NOMO-1 treated with dmso at 0.1 percent for 144 hours (cell line): ENCODE measurements around the gene VN1R4.
"Not testable (repeated sequence)": the region's sequence is repeated elsewhere in the genome, so short reads cannot be mapped to it uniquely, and the experiment has no call there.

ENCODE experiments used
- DNase-seq: peaks from one replicate; lab custom pipeline; 2025; ENCODE audit not compliant: unreplicated experiment; lab: John Stamatoyannopoulos, UW

VN1R4 gene, protein sequence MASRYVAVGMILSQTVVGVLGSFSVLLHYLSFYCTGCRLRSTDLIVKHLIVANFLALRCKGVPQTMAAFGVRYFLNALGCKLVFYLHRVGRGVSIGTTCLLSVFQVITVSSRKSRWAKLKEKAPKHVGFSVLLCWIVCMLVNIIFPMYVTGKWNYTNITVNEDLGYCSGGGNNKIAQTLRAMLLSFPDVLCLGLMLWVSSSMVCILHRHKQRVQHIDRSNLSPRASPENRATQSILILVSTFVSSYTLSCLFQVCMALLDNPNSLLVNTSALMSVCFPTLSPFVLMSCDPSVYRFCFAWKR

DNA sequence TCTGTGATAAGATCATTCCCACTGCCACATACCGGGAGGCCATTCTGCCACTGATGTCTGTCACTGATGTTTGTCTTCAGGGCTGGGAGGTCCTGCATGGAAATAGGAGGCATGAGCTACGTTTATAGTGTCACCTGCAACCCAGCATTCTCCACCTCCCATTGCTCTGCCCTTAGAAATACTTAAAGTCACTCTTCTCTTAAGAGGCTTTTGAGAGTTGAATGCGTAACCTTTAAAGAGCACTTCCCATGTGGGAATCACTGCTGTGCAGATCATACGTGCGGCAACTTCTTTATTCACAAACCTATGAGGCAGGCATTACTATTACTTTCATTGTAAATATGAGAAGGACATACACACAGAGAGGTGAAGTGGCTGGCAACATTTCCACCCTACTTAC, at the start of gene VN1R4:
Gene VN1R4, minus strand, starts transcription at position 101 of the 400 bp plus-strand sequence. Its CDS starts 58 bp downstream, at position 43.
- not testable (repeated sequence) for DNase-seq

DNA sequence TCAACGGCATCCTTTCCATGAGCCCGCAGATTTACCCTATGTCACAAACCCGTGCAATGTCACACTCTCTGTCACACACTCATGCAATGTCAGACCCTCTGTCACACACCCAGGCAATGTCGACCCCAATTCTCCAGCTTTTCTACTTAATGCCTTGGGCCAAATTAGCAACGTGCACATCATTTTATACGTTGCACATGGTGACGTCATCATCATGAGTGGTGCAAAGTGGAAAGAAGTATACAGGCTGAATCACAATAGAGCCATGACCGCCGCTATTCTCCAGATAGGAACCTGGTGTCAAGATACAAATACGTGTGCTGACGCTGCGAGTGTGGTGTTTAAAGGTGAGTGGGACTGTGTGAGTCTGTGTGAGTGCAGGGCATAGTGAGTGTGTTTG, 44.4 kb upstream of the VN1R4 start:
- no peak for DNase-seq

DNA sequence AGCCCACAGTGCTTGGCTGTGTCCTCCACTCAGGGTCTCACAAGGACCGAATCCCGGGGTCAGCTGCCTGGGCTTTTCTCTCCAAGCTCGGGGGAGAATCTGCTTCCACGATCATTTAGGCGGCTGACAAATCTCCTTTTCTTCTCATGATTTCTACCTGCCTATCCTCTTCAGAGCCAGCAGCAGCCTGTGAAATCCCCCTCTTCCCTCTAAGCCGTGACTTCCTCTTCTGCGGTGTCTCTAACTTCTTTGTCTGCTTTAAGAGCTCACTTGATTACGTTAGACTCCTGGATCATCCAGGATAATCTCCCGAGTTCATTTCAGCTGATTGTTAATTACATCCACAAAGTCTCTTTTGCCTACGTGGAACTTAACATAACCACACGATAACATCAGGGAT, 43.5 kb upstream of the VN1R4 start:
- DNase-seq, result no peak

DNA sequence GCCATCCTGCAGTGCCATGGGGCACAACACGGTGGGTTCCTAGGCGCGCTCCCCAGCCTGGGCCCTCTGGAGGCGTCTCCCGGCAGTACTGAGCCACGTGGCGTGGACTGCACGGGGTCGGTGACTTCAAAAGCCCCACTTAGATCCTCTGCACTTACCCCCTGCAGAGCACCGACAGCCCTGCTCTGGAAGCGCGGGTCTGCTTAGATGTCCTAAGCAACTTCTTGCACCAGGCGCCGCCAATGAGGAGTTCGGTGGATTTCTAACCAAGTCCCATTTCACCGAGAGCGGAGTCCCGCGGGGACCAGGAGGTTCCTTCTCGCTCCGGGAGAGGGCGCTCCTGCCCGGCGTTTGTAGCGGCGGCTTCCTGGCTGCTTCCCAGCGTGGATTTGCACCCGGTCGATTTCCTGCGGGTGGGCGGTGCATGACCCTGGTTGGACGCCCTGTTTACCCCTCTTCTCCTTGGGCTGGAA, 40.9 kb upstream of the VN1R4 start:
- no peak for DNase-seq

DNA sequence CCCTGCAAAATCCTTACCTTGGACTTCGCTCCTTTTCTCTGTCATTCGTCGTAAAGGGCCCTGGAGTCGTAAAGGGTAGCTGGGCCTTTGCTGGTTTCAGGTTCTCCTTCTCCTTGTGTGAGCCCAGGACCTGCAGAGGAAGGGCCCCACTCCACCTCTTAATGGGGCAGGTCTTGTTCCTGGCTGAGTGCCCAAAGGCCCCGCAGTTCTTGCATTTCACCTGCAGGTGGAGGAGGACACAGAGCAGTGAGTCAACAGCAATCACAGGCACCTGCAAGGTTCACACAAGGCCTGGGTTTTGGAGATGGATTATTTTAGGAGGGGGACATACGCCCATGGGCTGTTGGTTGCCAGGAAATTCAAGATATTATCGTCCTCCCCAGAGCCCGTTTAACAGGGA, 33.8 kb upstream of the VN1R4 start:
- not testable (repeated sequence) for DNase-seq

DNA sequence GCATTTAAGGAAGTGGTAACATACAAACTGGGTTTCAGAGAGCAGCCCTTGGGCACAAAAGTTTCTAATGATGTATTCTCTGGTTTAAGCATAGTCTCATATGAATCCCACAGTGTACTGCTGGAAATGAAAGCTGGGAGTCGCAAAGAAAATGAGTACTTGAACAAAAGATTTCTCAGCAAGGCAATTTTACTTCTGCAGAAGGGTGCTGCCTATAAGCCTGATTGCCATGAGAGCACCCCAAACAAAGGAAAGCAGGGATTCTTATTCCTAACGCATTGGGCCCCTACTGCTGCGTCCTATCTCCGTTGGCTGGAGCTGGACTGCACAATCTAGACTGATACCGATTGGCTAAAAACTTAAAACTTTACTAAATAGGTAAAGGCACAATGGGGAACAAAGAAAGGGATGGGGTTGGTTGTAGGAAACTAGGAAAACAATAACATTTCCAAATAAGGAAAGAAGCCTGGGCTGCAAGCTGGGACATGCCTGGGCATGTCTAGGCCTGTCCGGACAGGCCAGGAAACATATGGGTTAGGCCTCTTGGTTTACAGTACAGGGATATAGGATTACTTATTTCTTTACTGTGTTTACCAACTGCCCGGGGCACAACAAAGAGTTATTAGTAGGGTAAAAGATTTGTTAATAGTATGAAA, 27.4 kb upstream of the VN1R4 start:
- no peak for DNase-seq

DNA sequence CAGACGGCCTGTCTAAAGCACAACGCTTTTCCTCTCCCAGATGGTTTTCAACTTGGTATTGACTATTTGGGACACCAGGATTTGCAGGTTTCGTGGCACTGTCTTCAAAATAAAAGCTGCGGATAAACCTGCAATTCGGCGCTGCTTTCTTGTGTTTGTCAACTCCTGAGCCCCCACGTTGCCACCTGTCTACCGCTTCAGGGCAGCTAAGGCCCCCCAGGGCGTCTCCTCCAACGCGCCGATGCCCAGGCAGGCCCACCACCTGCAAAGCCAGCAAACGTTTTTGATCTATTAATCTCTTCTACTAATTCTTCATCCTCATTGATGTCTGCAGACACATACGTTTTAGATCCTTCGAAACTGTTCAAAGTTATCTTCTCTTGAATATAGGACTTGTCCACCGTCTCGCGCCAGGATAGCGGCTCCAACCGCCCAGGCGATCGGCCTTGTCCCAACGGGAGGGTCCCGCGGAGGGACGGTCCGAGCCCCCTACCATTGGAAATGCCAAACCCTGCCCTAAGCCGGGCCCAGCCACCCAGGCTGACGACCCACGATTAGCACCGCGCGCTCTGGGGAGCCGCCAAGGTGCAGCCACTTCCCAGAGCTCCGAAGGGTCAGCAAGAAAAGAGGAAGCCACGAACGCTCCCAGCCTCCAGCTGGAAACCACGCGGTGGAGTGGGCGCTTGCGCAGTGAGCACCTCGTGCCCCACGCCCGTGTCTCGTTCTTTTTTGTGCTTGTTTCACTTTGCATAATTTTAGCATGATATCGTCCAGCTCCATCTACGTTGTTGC, 23.4 kb upstream of the VN1R4 start:
- no peak for DNase-seq

DNA sequence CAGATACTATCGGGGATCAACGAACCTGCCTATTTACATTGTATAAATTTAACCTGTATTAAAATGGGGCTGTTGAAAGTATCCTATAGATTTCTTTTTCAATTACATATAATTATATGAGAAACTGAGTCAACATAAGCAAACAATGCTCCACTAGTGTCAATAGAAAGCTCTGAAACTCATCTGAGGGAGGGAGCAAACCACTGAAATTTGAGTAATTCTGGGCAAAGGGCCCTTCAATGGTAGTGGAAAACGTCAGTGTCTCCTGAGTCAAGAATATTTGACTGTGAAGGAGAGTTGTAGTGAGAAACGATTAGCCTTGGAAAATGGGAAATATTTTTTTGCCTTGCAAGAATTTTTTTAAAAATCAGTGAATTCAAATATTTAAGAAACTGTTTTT, 17.6 kb upstream of the VN1R4 start:
- DNase-seq, result no peak

DNA sequence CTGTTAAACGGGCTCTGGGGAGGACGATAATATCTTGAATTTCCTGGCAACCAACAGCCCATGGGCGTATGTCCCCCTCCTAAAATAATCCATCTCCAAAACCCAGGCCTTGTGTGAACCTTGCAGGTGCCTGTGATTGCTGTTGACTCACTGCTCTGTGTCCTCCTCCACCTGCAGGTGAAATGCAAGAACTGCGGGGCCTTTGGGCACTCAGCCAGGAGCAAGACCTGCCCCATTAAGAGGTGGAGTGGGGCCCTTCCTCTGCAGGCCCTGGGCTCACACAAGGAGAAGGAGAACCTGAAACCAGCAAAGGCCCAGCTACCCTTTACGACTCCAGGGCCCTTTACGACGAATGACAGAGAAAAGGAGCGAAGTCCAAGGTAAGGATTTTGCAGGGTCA, 14.4 kb upstream of the VN1R4 start:
- DNase-seq, result not testable (repeated sequence)

DNA sequence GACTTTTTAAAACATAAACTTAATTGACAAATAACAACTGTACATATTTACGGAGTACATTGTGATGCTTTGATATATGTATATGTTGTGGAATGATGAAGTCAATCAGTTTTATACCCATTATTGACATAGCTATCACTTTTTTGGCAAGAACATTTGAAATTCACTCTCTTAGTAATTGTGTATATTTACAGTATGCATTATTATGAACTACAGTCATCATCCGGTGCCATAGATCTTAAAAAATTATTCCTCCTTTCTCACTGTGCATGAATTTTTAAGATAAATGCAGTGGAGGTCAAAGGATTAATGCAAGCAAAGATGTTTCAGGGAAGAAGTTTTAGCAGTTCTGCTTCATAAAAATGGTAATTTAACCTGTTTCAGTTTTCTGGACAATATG, 8.0 kb upstream of the VN1R4 start:
- no peak for DNase-seq

DNA sequence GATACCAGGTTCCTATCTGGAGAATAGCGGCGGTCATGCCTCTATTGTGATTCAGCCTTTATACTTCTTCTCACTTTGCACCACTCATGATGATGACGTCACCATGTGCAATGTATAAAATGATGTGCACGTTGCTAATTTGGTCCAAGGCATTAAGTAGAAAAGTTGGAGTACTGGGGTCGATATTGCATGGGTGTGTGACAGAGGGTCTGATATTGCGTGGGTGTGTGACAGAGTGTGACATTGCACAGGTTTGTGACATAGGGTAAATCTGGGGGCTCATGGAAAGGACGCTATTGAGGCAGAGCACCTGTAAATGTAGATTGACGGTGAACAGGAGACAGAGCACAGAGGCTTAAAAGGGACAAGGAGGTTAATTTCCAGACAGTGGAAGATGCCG, 4.5 kb upstream of the VN1R4 start:
- no peak for DNase-seq

DNA sequence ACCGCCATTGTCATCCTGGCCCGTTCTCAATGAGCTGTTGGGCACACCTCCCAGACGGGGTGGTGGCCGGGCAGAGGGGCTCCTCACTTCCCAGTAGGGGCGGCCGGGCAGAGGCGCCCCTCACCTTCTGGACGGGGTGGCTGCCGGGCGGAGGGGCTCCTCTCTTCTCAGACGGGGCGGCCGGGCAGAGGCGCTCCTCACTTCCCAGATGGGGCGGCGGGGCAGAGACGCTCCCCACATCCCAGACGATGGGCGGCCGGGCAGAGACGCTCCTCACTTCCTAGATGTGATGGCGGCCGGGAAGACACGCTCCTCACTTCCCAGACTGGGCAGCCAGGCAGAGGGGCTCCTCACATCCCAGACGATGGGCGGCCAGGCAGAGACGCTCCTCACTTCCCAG, 2.3 kb upstream of the VN1R4 start:
- DNase-seq, result not testable (repeated sequence)

DNA sequence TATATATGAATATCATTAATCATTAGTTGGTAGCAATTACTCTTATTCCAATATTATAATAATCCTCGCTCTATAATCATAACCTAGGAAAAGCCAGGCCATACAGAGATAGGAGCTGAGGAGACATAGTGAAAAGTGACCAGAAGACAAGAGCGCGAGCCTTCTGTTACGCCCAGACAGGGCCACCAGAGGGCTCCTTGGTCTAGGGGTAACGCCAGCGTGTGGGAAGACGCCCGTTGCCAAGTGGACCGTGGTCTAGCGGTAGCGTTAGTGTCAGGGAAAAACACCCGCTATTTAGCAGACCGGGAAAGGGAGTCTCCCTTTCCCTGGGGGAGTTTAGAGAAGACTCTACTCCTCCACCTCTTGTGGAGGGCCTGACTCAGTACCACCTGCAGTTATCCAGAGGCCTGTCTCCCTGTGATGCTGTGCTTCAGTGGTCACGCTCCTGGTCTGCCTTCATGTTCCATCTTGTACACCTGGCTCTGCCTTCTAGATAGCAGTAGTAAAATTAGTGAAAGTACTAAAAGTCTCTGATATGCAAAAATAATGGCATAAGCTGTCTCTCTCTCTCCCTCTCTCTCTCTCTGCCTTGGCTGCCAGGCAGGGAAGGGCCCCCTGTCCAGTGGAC, 9.7 kb downstream of the VN1R4 start, which contains the start of gene VN1R2:
Gene VN1R2, plus strand, starts transcription at position 578 of the 628 bp plus-strand sequence. CDS start 84 bp downstream, outside the sequence.
- DNase-seq, result not testable (repeated sequence)

DNA sequence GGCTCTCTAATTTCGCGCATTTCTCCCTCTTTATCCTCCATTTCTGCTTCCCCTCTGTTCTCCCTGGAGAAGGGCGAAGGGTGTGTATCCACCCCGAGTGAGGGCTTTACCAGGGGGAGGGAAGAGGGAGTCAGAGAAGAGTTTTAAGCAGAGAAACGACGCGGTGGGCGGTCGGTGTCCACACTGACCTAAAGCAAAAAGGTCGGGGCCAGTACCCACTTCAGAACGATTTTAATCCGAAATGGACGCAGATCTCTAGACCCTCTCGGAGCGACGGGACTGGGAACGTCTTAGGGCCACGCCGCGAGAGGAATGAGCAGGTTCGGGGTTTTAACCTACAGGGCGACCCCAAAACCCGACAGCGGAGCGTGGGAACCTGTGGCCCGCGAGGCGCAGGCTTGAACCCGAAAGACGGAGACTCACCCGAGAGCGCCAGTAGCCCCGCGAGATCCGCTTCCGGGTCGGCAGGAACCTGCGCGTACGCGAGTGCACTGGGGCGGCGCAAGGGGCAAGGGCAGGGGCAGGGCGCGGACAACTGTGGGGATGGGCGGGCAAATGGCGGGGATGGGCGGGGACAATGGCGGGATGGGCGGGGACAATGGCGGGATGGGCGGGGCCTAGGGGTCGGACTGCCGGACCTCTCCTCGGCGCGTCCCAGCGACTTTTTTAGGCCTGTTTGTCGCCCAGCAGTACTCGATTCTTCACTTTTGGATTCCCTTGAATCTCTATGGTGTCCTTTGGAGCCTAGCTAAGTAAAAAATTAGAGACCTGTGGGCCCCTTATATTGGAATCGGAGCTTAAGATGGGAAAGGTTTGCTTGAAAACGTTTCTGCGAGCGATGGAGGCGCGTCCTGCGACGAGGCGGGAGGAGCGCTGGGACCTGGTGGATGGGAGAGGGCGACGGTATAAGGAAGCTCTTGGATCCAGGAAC, 12.8 kb downstream of the VN1R4 start, which contains the start of gene ZNF677:
Gene ZNF677, minus strand, starts transcription at position 463 of the 931 bp plus-strand sequence. CDS start 3,323 bp downstream, outside the sequence.
- no peak for DNase-seq

DNA sequence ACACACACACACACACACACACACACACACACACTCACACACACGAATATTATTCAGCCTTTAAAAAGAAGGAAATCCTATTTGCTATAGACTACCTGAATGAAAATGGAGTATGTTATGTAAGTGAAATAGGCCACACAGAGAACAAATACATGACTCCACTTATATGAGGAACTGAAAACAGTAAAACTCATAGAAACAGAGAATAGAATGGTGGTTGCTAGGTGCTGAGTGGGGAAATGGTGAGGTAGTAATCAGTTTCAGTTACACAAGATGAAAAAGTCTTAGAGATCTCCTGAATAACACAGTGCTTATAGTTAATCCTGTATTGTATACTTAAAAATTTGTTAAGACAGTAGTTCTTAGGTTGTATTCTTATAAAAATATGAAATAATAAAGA, 21.0 kb downstream of the VN1R4 start:
- DNase-seq, result no peak

DNA sequence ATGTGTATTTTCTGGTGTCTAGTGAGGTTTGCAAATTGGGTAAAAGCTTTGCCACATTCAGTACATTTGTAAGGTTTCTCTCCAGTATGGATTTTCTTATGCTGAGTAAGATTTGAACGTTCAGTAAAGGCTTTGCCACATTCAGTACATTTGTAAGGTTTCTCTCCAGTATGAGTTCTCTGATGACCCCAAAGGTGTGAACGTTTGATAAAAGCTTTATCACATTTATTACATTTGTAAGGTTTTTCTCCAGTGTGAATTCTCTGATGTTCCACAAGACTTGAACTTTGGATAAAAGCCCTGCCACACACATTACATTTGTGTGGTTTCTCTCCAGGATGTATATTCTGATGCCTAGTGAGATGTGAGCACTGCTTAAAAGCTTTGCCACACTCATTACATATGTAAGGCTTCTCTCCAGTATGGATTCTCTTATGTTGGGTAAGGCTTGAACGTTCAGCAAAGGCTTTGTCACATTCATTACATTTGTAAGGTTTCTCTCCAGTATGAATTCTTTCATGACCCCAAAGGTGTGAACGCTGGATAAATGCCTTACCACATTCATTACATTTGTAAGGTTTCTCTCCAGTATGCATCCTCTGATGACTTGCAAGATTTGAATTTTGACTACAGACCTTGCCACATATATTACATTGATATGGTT, 30.3 kb downstream of the VN1R4 start:
- DNase-seq, result no peak

DNA sequence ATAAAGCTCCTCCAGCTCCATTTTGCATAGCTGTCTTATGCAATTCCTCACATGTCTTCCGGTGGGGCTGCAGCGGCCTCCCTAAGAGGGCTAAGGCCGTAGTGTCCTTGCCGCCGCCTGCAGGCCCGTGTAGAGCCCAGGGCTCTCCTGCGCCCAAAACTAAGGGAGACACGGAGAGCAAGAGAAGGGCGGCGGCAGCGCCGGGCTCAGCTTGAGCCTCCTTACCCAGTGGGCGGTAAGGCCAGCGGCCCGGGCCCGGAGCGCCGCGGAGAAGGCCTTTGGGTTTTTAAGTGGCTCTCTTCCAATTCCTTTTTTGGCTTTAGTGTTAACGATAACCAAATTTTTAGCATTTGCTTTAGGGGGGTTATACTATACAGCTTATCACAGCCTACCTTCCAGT, 42.9 kb downstream of the VN1R4 start:
- no peak for DNase-seq

DNA sequence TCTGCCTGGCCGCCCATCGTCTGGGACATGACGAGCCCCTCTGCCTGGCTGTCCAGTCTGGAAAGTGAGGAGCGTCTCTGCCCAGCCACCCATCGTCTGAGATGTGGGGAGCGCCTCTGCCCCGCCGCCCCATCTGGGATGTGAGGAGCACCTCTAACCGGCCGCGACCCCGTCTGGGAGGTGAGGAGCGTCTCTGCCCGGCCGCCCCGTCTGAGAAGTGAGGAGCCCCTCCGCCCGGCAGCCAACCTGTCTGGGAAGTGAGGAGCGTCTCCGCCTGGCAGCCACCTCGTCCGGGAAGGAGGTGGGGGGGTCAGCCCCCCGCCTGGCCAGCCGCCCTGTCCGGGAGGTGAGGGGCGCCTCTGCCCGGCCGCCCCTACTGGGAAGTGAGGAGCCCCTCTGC, 44.8 kb downstream of the VN1R4 start:
- not testable (repeated sequence) for DNase-seq
